Small intestine (tissue), 7 donors: Measurements from ENCODE around the gene SHOC2. TPM values are rescaled to one million over a fixed set of nuclear protein-coding genes. Genes with fewer than 3 reads are reported as not detected.
A peak's percentile ranks its signal among the peaks of the same experiment; 100 is the strongest.

Source experiments
- DNase-seq, 2 donors: peaks; one replicate each; pipeline versions ENCODE4 v3.0.0 to v3.0.0-alpha.2; 2013
- FAIRE-seq: peaks from 2 replicates; lab custom pipeline; 2012; peaks lifted over from hg19 to GRCh38; lab: Jason Lieb, UNC
- H3K27ac ChIP-seq, 3 donors: one replicate each; pipeline ENCODE4 v1.5.1; 2013; ENCODE audit warnings: low read length in 2 of 3, mild to moderate bottlenecking in 2 of 3, control low read depth in 1 of 3, inconsistent platforms in 1 of 3, low read depth in 1 of 3, moderate library complexity in 1 of 3
- H3K27me3 ChIP-seq, 3 donors: one replicate each; pipeline ENCODE4 v1.6.1; 2013; ENCODE audit warnings: low read length in 3 of 3, inconsistent platforms in 1 of 3; ENCODE audit not compliant: control insufficient read depth in 3 of 3, insufficient read depth in 3 of 3
- H3K36me3 ChIP-seq, 3 donors: one replicate each; pipeline ENCODE4 v1.6.1; 2013; ENCODE audit warnings: low read length in 3 of 3, inconsistent platforms in 1 of 3, low read depth in 1 of 3, mild to moderate bottlenecking in 1 of 3, moderate library complexity in 1 of 3; ENCODE audit not compliant: control insufficient read depth in 3 of 3, insufficient read depth in 2 of 3
- H3K4me1 ChIP-seq, 3 donors: one replicate each; pipeline ENCODE4 v1.6.1; 2013; ENCODE audit warnings: low read length in 2 of 3, inconsistent platforms in 1 of 3, low read depth in 1 of 3, mild to moderate bottlenecking in 1 of 3, moderate library complexity in 1 of 3; ENCODE audit not compliant: control insufficient read depth in 3 of 3, insufficient read depth in 2 of 3
- H3K4me3 ChIP-seq, 3 donors: one replicate each; pipeline ENCODE4 v1.5.1; 2013; ENCODE audit warnings: low read length in 3 of 3, control low read depth in 1 of 3, inconsistent platforms in 1 of 3, low read depth in 1 of 3, mild to moderate bottlenecking in 1 of 3, moderate library complexity in 1 of 3
- H3K9me3 ChIP-seq, 2 donors: one replicate each; pipeline ENCODE4 v1.6.1; 2013; ENCODE audit warnings: low read depth in 1 of 2, low read length in 1 of 2; ENCODE audit not compliant: control insufficient read depth in 2 of 2, insufficient read depth in 1 of 2
- WGBS, 3 donors: extraction: QIAGEN DNeasy Blood & Tissue Kit; methylation state at CpG; one replicate each; pipeline ENCODE4 v1.1.7; 2013; 5-methylcytosine and 5-hydroxymethylcytosine counted together
- polyA plus RNA-seq, 4 donors: library from polyadenylated mRNA; stranded (reverse) in 3 of 4; unstranded in 1 of 4; fragments of 200-250 nt in 3 of 4; fragments of 120-200 nt in 1 of 4; gene quantifications; one replicate each; pipeline versions ENCODE4 v1.2.1 to v1.2.3, GENCODE V29; 2013
- donor health status: healthy with polysubstance abuse.
- donor health status: control.
- donor health status: control.
- donor health status: Bipolar disorder and iron deficiency.
- donor health status: healthy.

SHOC2 gene
- polyA plus RNA-seq, 4 donors, result 17.8 to 34.5 (median 25.3) TPM

- no peaks in the 10 kb centered on the region for H3K36me3 ChIP-seq
- peak overlapping the region; percentile 97 to 99 (median 99) for H3K27ac ChIP-seq
- H3K4me3 ChIP-seq, result peak overlapping the region; percentile 90 to 97 (median 97)
- no peaks in the 10 kb centered on the region for H3K27me3 ChIP-seq
- H3K4me1 ChIP-seq, result peaks cover 0 to 7% (median 0%) of the 10 kb centered on the region in 3 donors
- FAIRE-seq (no peak), DNase-seq (peak; percentile 51 to 77)
- H3K9me3 ChIP-seq, result no peaks in the 10 kb centered on the region
- WGBS, 3 donors, result 0 to 1% (median 1%) methylated on average over 38 to 44 of the region's 44 CpGs
These were observed 822 bp downstream of the SHOC2 start for GRCh38 chr10:110919971-110920881.

- Histone ChIP-seq H3K9me3 (no peaks in the 10 kb centered on the region), H3K27me3 (no peaks in the 10 kb centered on the region), H3K4me1 (peaks cover 0 to 4% (median 0%) of the 10 kb centered on the region in 3 donors), H3K27ac (peak overlapping the region in 1 of 3 donors; percentile 53), H3K4me3 (no peak overlapping the region), H3K36me3 (peaks cover 0 to 3% (median 0%) of the 10 kb centered on the region in 3 donors)
- DNase-seq (peak; percentile 69 to 87), FAIRE-seq (peak; percentile 90)
- 8 to 26% (median 24%) methylated on average over 2 of the region's 2 CpGs for WGBS, 3 donors
These were observed 4.6 kb downstream of the SHOC2 start for GRCh38 chr10:110923856-110924493.

- Histone ChIP-seq H3K9me3 (no peaks in the 10 kb centered on the region), H3K36me3 (peaks cover 0 to 3% (median 0%) of the 10 kb centered on the region in 3 donors), H3K4me1 (peaks cover 0 to 8% (median 2%) of the 10 kb centered on the region in 3 donors)
These were observed 8.1 kb downstream of the SHOC2 start for GRCh38 chr10:110927461-110927860.

GRCh38 chr10:110931769-110932381 is 12.5 kb downstream of the SHOC2 start:
- peaks cover 0 to 4% (median 4%) of the 10 kb centered on the region in 3 donors for H3K4me1 ChIP-seq
- DNase-seq, result peak in 1 of 2 donors; percentile 24
- WGBS, 3 donors, result 24 to 40% (median 33%) methylated on average over 1 of the region's 1 CpG
- no peaks in the 10 kb centered on the region for H3K27me3 ChIP-seq
- peaks cover 0 to 7% (median 0%) of the 10 kb centered on the region in 3 donors for H3K36me3 ChIP-seq
- H3K9me3 ChIP-seq, result no peaks in the 10 kb centered on the region
- no peak for FAIRE-seq
- H3K27ac ChIP-seq, result no peak overlapping the region
- H3K4me3 ChIP-seq, result no peak overlapping the region

More at GRCh38 chr10:110927461-110927860, 8.1 kb downstream of the SHOC2 start:
- 89 to 93% (median 92%) methylated on average over 2 of the region's 2 CpGs for WGBS, 3 donors
- H3K27me3 ChIP-seq, result no peaks in the 10 kb centered on the region
- H3K4me3 ChIP-seq, result no peak overlapping the region
- no peak for FAIRE-seq
- H3K27ac ChIP-seq, result no peak overlapping the region
- DNase-seq, result no peak

- no peak overlapping the region for H3K4me3 ChIP-seq
- no peaks in the 10 kb centered on the region for H3K9me3 ChIP-seq
- 7 to 42% (median 41%) methylated on average over 1 of the region's 1 CpG for WGBS, 3 donors
- DNase-seq (no peak), FAIRE-seq (peak; percentile 30)
- peaks cover 0 to 4% (median 4%) of the 10 kb centered on the region in 3 donors for H3K4me1 ChIP-seq
- no peaks in the 10 kb centered on the region for H3K27me3 ChIP-seq
- H3K36me3 ChIP-seq, result peaks cover 0 to 10% (median 0%) of the 10 kb centered on the region in 3 donors
- no peak overlapping the region for H3K27ac ChIP-seq
These were observed 13.2 kb downstream of the SHOC2 start for GRCh38 chr10:110932505-110933180.

- no peak for FAIRE-seq
- no peak for DNase-seq
- H3K9me3 ChIP-seq, result no peaks in the 10 kb centered on the region
These were observed 17.4 kb downstream of the SHOC2 start for GRCh38 chr10:110936757-110937156.

GRCh38 chr10:110939419-110939818 is 20.0 kb downstream of the SHOC2 start:
- DNase-seq (no peak), FAIRE-seq (no peak)
- Histone ChIP-seq H3K4me3 (no peak overlapping the region), H3K27me3 (no peaks in the 10 kb centered on the region), H3K36me3 (peaks cover 0 to 19% (median 2%) of the 10 kb centered on the region in 3 donors), H3K27ac (no peak overlapping the region), H3K4me1 (no peaks in the 10 kb centered on the region), H3K9me3 (peaks cover 0 to 3% of the 10 kb centered on the region in 2 donors)
- 96 to 98% (median 96%) methylated on average over 4 of the region's 4 CpGs for WGBS, 3 donors

More at GRCh38 chr10:110936757-110937156, 17.4 kb downstream of the SHOC2 start:
- Histone ChIP-seq H3K4me3 (no peak overlapping the region), H3K27ac (no peak overlapping the region), H3K4me1 (peaks cover 0 to 4% (median 3%) of the 10 kb centered on the region in 3 donors), H3K27me3 (no peaks in the 10 kb centered on the region), H3K36me3 (peaks cover 0 to 17% (median 0%) of the 10 kb centered on the region in 3 donors)
- 97 to 98% (median 98%) methylated on average over 18 of the region's 18 CpGs for WGBS, 3 donors
